HG03575 (cell line): ENCODE measurements around the gene SHH.

Experiments
- ATAC-seq: cut with Tn5 transposase; IDR thresholded peaks from one replicate; pipeline ENCODE4 v1.9.1; 2021; ENCODE audit not compliant: unreplicated experiment, insufficient number of reproducible peaks, low FRiP score; ENCODE audit errors: extremely low read depth

Gene SHH

DNA sequence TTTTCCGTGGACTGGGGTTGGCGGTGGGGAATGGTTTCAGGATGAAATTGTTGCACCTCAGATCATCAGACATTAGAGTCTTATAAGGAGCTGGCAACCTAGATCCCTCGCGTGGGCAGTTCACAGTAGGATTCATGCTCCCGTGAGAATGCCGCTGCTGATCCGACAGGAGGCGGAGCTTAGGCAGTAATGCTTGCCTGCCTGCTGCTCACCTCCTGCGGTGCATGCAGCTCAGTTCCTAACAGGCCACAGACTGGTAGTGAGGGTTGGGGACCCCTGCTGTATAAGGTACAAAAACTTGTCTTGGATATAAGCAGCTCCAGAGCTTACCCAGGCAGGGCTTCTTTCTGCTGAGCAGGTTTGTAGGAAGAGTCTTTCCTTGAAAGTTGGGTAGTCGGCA is 53.9 kb downstream of the SHH start:
- ATAC-seq = no peak

DNA sequence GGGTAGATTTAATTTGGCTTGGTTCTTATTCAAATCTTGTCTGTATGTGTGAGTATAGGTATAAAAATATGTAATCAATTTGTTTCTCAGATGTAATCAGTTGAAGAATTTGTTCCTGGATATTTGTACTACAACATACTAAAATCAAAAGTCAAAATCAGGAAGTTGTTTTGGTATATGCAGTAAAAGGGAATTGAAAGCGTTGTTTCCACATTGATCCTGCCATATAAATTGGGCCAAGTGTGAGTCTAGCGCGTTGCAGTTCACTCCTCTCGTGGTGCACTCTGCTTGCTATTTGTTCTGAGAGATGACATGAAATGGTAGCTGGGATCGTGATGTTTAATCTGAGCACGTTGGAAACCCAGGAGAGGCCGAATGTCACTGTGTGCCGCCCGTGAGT is 55.9 kb downstream of the SHH start:
- no peak for ATAC-seq

DNA sequence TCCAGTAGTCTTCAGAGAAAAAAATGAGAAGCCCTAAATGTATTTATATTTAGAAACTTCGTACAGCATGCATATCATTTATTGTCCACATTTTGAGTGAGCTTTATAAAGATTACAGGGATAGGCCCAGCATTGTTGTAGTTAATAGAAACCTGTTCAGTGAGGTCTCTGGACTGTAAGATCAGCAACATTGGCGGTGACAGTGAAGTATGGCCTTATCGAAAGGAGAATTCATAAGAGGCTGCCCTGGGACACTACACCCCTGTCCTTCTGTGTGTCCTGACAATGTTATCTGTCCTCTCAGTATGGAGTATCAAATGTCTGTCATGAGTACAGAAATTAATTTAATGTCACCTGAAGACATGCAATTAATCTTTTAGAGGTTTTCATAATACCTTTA is 57.2 kb downstream of the SHH start:
- no peak for ATAC-seq

DNA sequence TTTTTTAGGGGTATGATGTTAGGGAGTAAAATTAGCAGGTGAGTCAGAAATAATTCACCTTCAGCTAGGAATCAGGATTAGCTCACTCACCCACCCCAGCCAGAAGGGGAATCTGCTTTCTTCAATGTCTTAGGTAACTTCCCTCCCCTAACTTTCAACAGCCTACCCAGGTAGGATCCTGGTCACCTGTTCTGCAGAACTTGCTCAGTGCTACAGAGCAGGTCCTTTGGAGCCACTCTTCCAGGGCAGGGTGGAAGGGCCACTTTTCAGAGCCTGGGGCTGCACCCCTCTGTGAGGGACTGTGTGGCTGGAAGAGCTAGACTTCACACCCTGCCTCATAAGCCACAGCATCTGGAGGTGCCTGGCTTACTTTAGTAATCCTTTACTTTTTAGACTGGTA is 58.1 kb downstream of the SHH start:
- ATAC-seq = no peak

DNA sequence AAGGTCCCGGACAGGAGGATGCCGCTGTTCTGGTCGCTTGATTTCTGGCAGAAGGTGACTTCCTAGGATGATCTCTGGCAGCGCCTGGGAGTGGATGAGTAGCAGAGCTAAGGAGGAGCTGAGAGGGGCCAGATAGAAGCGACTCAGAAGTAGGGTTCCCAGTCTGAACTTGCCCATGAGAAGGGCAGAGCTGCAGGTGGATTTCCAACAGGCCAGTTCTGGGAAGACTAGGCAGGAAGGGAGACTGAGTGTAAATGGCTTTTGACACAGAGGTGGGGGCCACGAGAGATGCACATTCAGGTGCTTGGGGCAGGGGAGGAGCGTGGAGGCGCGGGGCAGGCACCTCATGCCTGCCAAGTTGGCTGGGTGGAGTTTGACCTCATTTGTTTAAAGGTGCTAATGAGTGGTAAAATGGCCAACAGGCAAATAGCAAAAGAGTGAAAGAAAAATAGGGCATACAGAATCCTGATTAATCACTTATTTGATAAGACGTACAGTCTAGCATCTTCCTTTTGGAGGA is 58.8 kb downstream of the SHH start:
- ATAC-seq = no peak

DNA sequence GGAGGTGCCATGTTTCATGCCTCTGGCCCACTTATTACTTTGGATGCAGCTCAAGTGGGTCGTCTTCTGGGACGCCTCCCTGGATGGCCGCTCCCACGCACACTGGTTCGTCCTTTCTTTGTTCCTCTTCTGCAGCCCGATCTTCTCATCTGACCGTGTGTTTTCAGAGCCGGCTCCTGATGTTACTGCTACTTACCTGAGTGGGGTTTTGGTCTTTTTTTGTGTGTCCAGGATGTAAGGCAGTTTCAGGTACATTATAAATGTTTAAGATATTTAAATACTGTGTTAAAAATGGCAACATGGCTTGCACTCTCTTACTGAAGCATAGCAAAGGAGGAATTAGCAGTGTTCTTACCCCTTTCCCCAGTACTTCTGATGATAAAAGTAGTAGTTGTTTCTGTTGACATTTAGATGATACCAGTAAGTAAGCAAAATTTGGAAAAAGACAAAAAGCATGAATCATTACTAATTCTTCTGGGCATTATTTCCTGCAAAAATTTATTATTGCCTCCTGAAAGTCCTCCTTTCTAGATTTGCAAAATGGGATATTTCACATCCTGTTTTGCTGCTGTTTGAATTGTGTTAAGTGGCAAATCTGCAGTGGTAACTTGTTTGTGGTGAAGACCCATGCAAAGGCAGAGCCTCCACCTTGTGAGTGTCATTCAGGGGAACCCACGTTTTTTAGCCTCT is 59.4 kb downstream of the SHH start:
- ATAC-seq = no peak

DNA sequence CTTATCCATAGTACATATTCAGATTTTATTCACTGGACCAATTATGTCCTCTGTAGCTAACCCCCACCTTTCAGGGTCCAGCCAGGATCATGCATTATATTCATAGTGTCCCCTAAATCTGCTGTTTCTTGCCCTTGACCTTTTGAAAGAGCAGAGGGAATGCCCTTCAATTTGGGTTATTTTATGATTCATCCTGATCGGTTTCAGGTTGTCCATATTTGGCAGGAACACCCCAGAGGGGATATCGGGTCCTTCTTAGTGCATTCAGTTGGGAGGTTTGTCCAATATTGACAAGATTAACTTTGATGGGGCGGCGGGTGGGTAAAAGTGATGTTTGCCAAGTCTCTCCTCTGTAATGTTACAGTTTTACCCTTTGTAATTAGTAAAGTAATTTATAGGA is 60.9 kb downstream of the SHH start:
- no peak for ATAC-seq

DNA sequence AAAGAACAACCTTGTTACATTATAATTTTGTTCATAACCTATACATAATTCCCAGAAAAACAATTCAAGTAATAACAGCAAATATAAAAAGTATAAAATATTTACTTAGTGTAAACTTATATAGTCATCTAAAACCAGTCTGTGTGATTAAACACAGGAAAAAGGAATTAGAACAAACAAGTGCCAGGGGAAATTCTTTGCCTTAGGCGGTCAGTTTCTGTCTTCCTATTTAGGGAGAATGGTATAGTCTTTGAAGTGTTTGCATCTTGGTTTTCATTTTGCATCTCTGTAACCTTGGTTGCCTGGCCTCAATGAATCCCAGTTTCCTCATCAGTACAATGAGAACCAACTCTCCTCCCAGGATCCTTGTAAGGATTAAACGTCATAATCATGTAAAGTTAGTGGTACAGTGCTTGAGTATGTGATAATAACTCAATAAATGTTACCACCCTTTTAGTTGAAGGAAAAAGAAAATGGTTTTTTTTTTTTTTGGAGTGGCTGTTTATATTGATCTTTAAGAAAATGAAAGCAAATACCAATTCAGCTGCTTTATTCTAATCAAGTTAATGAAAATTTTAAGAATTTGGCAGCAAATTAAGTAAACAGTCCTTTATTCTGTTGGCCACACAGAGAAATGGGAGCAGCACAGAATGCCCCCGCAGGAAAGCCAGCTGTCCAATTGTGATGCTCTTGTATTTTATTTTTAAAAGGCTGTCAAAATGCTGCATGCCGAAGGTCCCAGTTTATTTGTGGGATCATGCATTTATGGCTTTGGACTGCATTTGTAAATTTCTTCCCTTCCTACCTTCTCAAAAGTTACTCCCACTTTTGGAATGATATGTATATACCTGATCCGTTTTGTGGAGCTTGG is 61.8 kb downstream of the SHH start:
- ATAC-seq = no peak
